ENCODE data around the gene CDKAL1. TPM values are rescaled to one million over a fixed set of nuclear protein-coding genes. Genes with fewer than 3 reads are reported as not detected.

CDKAL1 gene
- total RNA-seq, 1 experiment from 2014 or later, result 11.8 TPM

GRCh38 chr6:20952699-20953474, 418.6 kb downstream of the CDKAL1 start:
- no peak overlapping the region for H3K4me3 Mint-ChIP-seq (ENCODE audit: unreplicated experiment)
- no peaks in the 10 kb centered on the region for H3K27me3 Mint-ChIP-seq (ENCODE audit: insufficient read depth, unreplicated experiment)
- BruUV-seq (replicated peaks), result no TSS peak
- intact Hi-C loops (cut with micrococcal nuclease), result no loop called here
- TF ChIP-seq CTCF (IDR thresholded peaks at IDR 0.05; ENCODE audit: unreplicated experiment), result no peak
- H3K9me3 Mint-ChIP-seq (ENCODE audit: unreplicated experiment), result no peaks in the 10 kb centered on the region
- ChIA-PET CTCF (interaction anchor here (0.8 kb wide), 1 partner anchor 636 kb away, joined by 4 read pairs; no protein-coding TSS in a partner anchor), POLR2A (interaction anchor here (1.1 kb wide), 1 partner anchor 22 kb away, joined by 3 read pairs; no protein-coding TSS in a partner anchor)
- H3K4me1 Mint-ChIP-seq (ENCODE audit: insufficient read depth, unreplicated experiment), result peaks cover 8% of the 10 kb centered on the region
- peak; percentile 77 for DNase-seq (ENCODE audit: unreplicated experiment)
- H3K36me3 Mint-ChIP-seq (ENCODE audit: insufficient read depth, unreplicated experiment), result no peaks in the 10 kb centered on the region
- no peak overlapping the region for H3K27ac Mint-ChIP-seq (ENCODE audit: low read depth, unreplicated experiment)

GRCh38 chr6:20954315-20954714, 420.1 kb downstream of the CDKAL1 start:
- intact Hi-C loops (cut with micrococcal nuclease), result no loop called here
- peaks cover 8% of the 10 kb centered on the region for H3K4me1 Mint-ChIP-seq (ENCODE audit: insufficient read depth, unreplicated experiment)
- no peak overlapping the region for H3K4me3 Mint-ChIP-seq (ENCODE audit: unreplicated experiment)

GRCh38 chr6:20955131-20955530, 420.9 kb downstream of the CDKAL1 start:
- Mint-ChIP-seq H3K4me1 (ENCODE audit: insufficient read depth, unreplicated experiment) (peaks cover 8% of the 10 kb centered on the region), H3K36me3 (ENCODE audit: insufficient read depth, unreplicated experiment) (no peaks in the 10 kb centered on the region), H3K4me3 (ENCODE audit: unreplicated experiment) (no peak overlapping the region), H3K27ac (ENCODE audit: low read depth, unreplicated experiment) (no peak overlapping the region), H3K27me3 (ENCODE audit: insufficient read depth, unreplicated experiment) (no peaks in the 10 kb centered on the region), H3K9me3 (ENCODE audit: unreplicated experiment) (no peaks in the 10 kb centered on the region)
- ChIA-PET POLR2A (no interaction called here), CTCF (interaction anchor here (0.6 to 0.8 kb wide), 2 partner anchors 11 to 99 kb away, joined by 3 read pairs; no protein-coding TSS in a partner anchor)
- TF ChIP-seq CTCF (IDR thresholded peaks at IDR 0.05; ENCODE audit: unreplicated experiment), result no peak
- no TSS peak for BruUV-seq (replicated peaks)
- intact Hi-C loops (cut with micrococcal nuclease), result no loop called here
- no peak for DNase-seq (ENCODE audit: unreplicated experiment)

More at GRCh38 chr6:20954315-20954714, 420.1 kb downstream of the CDKAL1 start:
- Mint-ChIP-seq H3K9me3 (ENCODE audit: unreplicated experiment) (no peaks in the 10 kb centered on the region), H3K27ac (ENCODE audit: low read depth, unreplicated experiment) (no peak overlapping the region), H3K27me3 (ENCODE audit: insufficient read depth, unreplicated experiment) (no peaks in the 10 kb centered on the region), H3K36me3 (ENCODE audit: insufficient read depth, unreplicated experiment) (no peaks in the 10 kb centered on the region)
- ChIA-PET CTCF (no interaction called here), POLR2A (no interaction called here)
- no peak for DNase-seq (ENCODE audit: unreplicated experiment)
- TF ChIP-seq CTCF (IDR thresholded peaks at IDR 0.05; ENCODE audit: unreplicated experiment), result no peak
- no TSS peak for BruUV-seq (replicated peaks)

- H3K27me3 Mint-ChIP-seq (ENCODE audit: insufficient read depth, unreplicated experiment), result no peaks in the 10 kb centered on the region
- intact Hi-C loops (cut with micrococcal nuclease), result no loop called here
- H3K36me3 Mint-ChIP-seq (ENCODE audit: insufficient read depth, unreplicated experiment), result no peaks in the 10 kb centered on the region
- no peak for DNase-seq (ENCODE audit: unreplicated experiment)
- H3K4me3 Mint-ChIP-seq (ENCODE audit: unreplicated experiment), result no peak overlapping the region
- ChIA-PET CTCF (interaction anchor here (0.8 kb wide), 1 partner anchor 10 kb away, joined by 3 read pairs; no protein-coding TSS in a partner anchor), POLR2A (no interaction called here)
- BruUV-seq (replicated peaks), result no TSS peak
- H3K27ac Mint-ChIP-seq (ENCODE audit: low read depth, unreplicated experiment), result no peak overlapping the region
- H3K4me1 Mint-ChIP-seq (ENCODE audit: insufficient read depth, unreplicated experiment), result peaks cover 8% of the 10 kb centered on the region
- TF ChIP-seq CTCF (IDR thresholded peaks at IDR 0.05; ENCODE audit: unreplicated experiment), result no peak
- no peaks in the 10 kb centered on the region for H3K9me3 Mint-ChIP-seq (ENCODE audit: unreplicated experiment)
These were observed 421.5 kb downstream of the CDKAL1 start for GRCh38 chr6:20955751-20956150.
